IMR-90 (cell line): ENCODE data around the gene FAM174C.

Source experiments
- BHLHE40 ChIP-seq: fragments of 150-350 bp; IDR thresholded peaks from 2 replicates; pipeline ENCODE4 v1.6.1; 2016; ENCODE audit warnings: mild to moderate bottlenecking, low read depth, low read length
- CEBPB ChIP-seq: IDR thresholded peaks from 2 replicates; pipeline ENCODE4 v1.6.1; 2012; ENCODE audit warnings: low read depth, low read length, improper control_type of control experiment
- CTCF ChIP-seq: conservative IDR thresholded peaks from 2 replicates; pipeline ENCODE4 v1.5.1; 2012; ENCODE audit warnings: mild to moderate bottlenecking, low read depth, low read length, improper control_type of control experiment
- ELK1 ChIP-seq: fragments of 150-350 bp; IDR thresholded peaks from 2 replicates; pipeline ENCODE4 v1.6.1; 2016; ENCODE audit warnings: low read depth, mild to moderate bottlenecking, low read length, moderate library complexity, borderline replicate concordance
- MXI1 ChIP-seq: IDR thresholded peaks from 2 replicates; pipeline ENCODE4 v1.6.1; 2012; ENCODE audit warnings: low read depth, mild to moderate bottlenecking, low read length, moderate library complexity, borderline replicate concordance
- POLR2A ChIP-seq: IDR thresholded peaks from 2 replicates; pipeline ENCODE4 v1.6.1; 2012; ENCODE audit warnings: mild to moderate bottlenecking, low read depth, low read length
- RAD21 ChIP-seq: IDR thresholded peaks from 2 replicates; pipeline ENCODE4 v1.6.1; 2012; ENCODE audit warnings: low read length, improper control_type of control experiment
- RCOR1 ChIP-seq: IDR thresholded peaks from 2 replicates; pipeline ENCODE4 v1.6.1; 2012; ENCODE audit warnings: mild to moderate bottlenecking, low read length, improper control_type of control experiment; ENCODE audit not compliant: insufficient replicate concordance
- RFX5 ChIP-seq: IDR thresholded peaks from 2 replicates; pipeline ENCODE4 v1.8.0; 2012; ENCODE audit warnings: low read depth, mild to moderate bottlenecking, low read length, moderate library complexity

DNA sequence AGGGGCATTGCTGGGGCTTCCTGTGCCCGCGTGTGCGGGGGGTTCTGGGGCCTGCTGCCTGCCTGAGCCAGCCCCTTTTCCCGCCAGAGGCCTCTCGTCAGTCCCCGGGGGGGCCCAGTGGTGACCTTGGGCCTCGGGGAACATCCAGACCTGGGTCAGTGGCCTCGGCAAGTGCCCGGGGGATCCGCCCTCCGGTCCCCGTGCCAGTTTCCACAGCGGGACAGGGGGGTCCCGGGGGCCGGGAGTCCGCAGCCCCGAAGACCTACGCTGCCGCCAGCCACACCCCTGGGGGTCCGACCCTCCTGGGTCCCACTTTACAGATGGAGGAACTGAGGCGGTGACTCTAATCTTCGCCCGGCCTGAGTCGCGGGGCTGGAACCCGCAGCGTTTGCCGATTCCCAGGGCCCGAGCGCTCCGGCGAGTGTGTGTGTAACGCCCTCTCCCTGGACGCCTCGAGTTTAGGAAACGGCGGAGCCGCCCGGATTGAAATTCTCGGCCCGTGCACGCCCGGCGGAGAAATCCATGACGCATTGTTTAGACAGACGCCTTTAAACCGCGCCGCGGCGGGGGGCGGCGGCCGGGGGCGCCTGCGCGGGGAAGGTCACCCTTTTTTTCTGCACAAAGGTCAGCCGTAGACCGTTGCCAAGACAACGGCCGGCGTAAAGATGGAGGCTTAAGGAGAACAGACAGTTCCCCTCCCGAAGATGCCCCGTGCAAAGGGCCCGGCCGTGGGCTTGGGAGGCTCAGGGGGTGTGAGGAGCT lies 49.7 kb downstream of the FAM174C start:
- no peak for TF ChIP-seq CTCF
- no peak for TF ChIP-seq POLR2A
- TF ChIP-seq CEBPB = no peak
- no peak for TF ChIP-seq MXI1
- TF ChIP-seq RFX5 = no peak
- TF ChIP-seq BHLHE40 = peak; percentile 95
- no peak for TF ChIP-seq RCOR1
- TF ChIP-seq ELK1 = no peak
- no peak for TF ChIP-seq RAD21
